Gastrocnemius medialis (tissue), 4 donors: Measurements from ENCODE around the gene APBB2.

ENCODE experiments used
- CTCF ChIP-seq, 5 experiments: fragments of 450-650 bp in 3 of 5; fragments of 200-600 bp in 2 of 5; sonication (generic) in 2 of 5; IDR thresholded peaks in 4 of 5; conservative IDR thresholded peaks in 1 of 5; 1 replicate in 4 of 5; 2 replicates in 1 of 5; pipeline ENCODE4 v1.5.1; 2016 to 2019; ENCODE audit warnings: antibody characterized with exemption in 5 of 5, mild to moderate bottlenecking in 3 of 5, moderate library complexity in 3 of 5
- POLR2A ChIP-seq, 2 donors: fragments of 450-650 bp; IDR thresholded peaks; one replicate each; pipeline ENCODE4 v1.6.1; 2017; ENCODE audit warnings: antibody characterized with exemption in 2 of 2, mild to moderate bottlenecking in 2 of 2, moderate library complexity in 2 of 2

- TF ChIP-seq POLR2A (IDR thresholded peaks at IDR 0.05) (no peak), CTCF (IDR thresholded peaks at IDR 0.05 in 4 of 5, conservative IDR thresholded peaks at IDR 0.05 in 1 of 5) (no peak)
Measured at GRCh38 chr4:40874901-40875300, 339.4 kb downstream of the APBB2 start.
